GM12873 (cell line): ENCODE measurements around the gene KDF1.

Source experiments
- TF ChIP-seq, protein P1 (sequence below): IDR thresholded peaks from 2 replicates; pipeline ENCODE4 v1.5.1; 2012; ENCODE audit warnings: low read depth, mild to moderate bottlenecking, moderate library complexity, low read length, control low read depth; ENCODE audit not compliant: insufficient read depth; ENCODE audit errors: missing control alignments

KDF1 gene

GRCh38 chr1:26951216-26951615, 9.1 kb downstream of the KDF1 start:
- TF ChIP-seq, protein P1, sequence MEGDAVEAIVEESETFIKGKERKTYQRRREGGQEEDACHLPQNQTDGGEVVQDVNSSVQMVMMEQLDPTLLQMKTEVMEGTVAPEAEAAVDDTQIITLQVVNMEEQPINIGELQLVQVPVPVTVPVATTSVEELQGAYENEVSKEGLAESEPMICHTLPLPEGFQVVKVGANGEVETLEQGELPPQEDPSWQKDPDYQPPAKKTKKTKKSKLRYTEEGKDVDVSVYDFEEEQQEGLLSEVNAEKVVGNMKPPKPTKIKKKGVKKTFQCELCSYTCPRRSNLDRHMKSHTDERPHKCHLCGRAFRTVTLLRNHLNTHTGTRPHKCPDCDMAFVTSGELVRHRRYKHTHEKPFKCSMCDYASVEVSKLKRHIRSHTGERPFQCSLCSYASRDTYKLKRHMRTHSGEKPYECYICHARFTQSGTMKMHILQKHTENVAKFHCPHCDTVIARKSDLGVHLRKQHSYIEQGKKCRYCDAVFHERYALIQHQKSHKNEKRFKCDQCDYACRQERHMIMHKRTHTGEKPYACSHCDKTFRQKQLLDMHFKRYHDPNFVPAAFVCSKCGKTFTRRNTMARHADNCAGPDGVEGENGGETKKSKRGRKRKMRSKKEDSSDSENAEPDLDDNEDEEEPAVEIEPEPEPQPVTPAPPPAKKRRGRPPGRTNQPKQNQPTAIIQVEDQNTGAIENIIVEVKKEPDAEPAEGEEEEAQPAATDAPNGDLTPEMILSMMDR = no peak

DNA sequence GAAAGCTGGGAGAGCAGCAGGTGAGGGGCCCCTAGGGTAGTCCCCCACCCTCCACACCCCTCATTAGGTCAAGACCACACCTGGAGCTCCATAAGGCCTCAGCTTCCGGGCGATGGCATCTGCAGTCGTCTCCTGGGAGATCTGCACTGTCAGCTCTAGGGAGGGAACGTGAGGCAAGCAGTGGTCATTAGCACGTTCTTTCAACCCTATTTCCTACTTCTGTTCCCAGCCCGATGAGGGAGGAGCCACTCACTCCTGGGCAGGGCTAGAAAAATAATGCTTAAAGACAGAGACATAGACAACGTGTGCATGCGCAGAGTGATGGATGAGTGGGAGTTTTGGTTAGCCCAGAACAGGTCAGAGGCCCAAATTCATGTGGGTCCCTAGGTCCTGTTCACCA, 9.7 kb downstream of the KDF1 start:
- TF ChIP-seq, protein P1 = no peak

DNA sequence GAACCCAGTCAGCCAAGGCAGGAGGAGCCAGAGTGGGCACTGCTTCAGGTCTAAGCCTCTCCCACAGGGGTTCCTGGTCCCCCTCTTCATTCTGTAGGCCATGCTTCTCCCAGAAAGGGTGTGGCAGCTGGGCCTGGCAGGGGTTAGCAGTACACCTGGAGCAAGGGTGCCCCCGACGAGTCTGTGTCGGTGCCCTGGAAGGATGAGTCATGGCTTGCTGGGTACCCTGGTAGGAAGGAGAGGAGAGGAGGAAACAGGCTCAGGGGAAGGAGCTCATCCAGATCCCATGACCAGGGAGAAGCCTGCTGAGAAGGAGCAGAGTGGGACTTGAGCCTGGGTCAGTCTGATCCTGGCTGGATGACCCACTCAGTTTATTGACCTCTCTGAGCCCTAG, 10.3 kb downstream of the KDF1 start:
- TF ChIP-seq, protein P1 = no peak

DNA sequence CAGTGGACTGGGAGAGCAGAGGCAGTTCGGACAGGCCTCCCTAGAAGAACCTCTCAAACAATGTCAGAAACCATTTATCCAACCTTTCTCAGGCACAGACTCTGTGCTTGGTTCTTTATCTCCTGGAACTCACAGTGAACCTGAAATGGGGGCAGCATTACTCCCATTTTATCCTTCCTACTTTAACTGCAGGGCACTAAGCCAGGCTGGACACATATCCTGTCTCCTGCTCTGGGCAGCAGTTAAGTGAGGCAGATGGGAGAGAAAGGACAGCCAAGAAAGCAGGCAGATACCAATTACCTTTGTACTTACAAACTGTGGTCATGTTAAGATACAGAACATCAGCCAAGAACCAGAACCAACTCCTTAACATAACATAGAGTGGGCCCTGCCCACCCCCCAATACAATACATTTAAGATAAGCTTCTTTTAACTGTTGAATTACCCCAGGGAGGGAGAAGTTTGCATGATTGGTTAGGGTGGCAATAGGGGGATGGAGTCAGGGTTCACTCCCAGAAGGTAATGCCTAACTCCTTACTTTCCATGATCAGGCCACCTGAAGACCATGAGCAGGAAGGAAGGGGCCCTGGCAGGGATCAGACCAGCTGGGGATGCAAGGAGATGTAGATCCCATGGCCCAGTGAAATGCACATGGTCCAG, 10.9 kb downstream of the KDF1 start:
- TF ChIP-seq, protein P1 = no peak

DNA sequence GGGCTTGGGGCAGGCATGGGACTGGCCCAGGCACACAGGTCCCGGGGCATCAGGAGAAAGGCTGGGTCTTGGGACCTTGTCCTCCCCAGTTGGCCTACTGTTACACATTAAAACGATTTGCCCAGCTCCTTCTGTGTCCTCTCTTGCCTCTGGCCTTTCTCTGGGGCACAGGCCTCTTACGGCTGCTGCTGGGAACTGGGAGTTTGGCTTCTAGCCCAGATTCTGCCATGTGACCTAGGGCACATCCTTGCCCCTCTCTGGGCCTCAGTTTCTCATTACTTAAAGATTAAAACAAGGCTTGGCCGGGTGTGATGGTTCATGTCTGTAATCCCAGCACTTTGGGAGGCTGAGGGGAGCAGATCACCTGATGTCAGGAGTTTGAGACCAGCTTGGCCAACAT, 14.0 kb downstream of the KDF1 start:
- TF ChIP-seq, protein P1 = no peak

- TF ChIP-seq, protein P1 = no peak
Observed at GRCh38 chr1:26945728-26946127, 14.5 kb downstream of the KDF1 start.

GRCh38 chr1:26945138-26945537, 15.1 kb downstream of the KDF1 start:
- TF ChIP-seq, protein P1 = no peak
